ENCODE measurements around the gene CATSPERB.
"Not testable (repeated sequence)": the region's sequence is repeated elsewhere in the genome, so short reads cannot be mapped to it uniquely, and the experiment has no call there.

Gene CATSPERB

GRCh38 chr14:91748049-91748448, 16.2 kb upstream of the CATSPERB start:
- no peak overlapping the region for H3K4me3 ChIP-seq (ENCODE audit: low read depth, low read length)
- TF ChIP-seq CTCF (IDR thresholded peaks at IDR 0.05; ENCODE audit: low read depth, low read length): no peak

- TF ChIP-seq CTCF (IDR thresholded peaks at IDR 0.05; ENCODE audit: low read depth, low read length): no peak
- H3K4me3 ChIP-seq (ENCODE audit: low read depth, low read length): no peak overlapping the region
Measured at GRCh38 chr14:91745344-91745743, 13.5 kb upstream of the CATSPERB start.

GRCh38 chr14:91744068-91744480, 12.2 kb upstream of the CATSPERB start:
- TF ChIP-seq CTCF (IDR thresholded peaks at IDR 0.05; ENCODE audit: low read depth, low read length): no peak
- no peak overlapping the region for H3K4me3 ChIP-seq (ENCODE audit: low read depth, low read length)

- TF ChIP-seq CTCF (IDR thresholded peaks at IDR 0.05; ENCODE audit: low read depth, low read length): no peak
- H3K4me3 ChIP-seq (ENCODE audit: low read depth, low read length): no peak overlapping the region
Measured at GRCh38 chr14:91743305-91743653, 11.4 kb upstream of the CATSPERB start.

- H3K4me3 ChIP-seq (ENCODE audit: low read depth, low read length): no peak overlapping the region
- TF ChIP-seq CTCF (IDR thresholded peaks at IDR 0.05; ENCODE audit: low read depth, low read length): no peak
Measured at GRCh38 chr14:91742621-91743304, 10.9 kb upstream of the CATSPERB start.

- H3K4me3 ChIP-seq (ENCODE audit: low read depth, low read length): not testable (repeated sequence)
Measured at GRCh38 chr14:91739867-91740266, 8.0 kb upstream of the CATSPERB start.

GRCh38 chr14:91737619-91738018, 5.7 kb upstream of the CATSPERB start:
- TF ChIP-seq CTCF (IDR thresholded peaks at IDR 0.05; ENCODE audit: low read depth, low read length): no peak
- H3K4me3 ChIP-seq (ENCODE audit: low read depth, low read length): no peak overlapping the region

GRCh38 chr14:91732859-91733477, 1.1 kb upstream of the CATSPERB start:
- TF ChIP-seq CTCF (IDR thresholded peaks at IDR 0.05; ENCODE audit: low read depth, low read length): no peak

More at GRCh38 chr14:91732859-91733477, 1.1 kb upstream of the CATSPERB start:
- no peak overlapping the region for H3K4me3 ChIP-seq (ENCODE audit: low read depth, low read length)

Data from WI38 (cell line).